ENCODE measurements around the gene VWF.
A peak's percentile ranks its signal among the peaks of the same experiment; 100 is the strongest.

The VWF gene

DNA sequence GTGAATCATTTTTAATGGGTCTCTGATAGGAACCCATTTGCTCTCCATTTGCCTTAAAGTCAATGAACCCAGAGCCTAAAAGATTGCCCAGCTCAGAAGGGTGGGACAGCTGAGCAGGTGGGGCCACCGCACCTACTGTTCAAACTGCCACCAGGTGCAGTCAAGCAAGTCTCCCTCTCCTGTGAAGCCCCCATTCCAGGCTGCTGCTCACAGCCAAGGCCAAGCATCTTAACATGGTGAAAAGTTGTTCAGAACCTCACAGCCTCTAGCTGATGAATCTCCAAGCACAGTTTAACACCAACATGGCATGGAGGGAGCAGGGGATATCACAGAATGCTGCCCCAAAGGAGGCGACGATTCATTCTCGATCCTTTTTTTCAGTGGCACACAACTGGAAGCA lies 209.0 kb downstream of the VWF start:
- no peak for DNase-seq (ENCODE audit: low read depth)
- TF ChIP-seq, protein P1, sequence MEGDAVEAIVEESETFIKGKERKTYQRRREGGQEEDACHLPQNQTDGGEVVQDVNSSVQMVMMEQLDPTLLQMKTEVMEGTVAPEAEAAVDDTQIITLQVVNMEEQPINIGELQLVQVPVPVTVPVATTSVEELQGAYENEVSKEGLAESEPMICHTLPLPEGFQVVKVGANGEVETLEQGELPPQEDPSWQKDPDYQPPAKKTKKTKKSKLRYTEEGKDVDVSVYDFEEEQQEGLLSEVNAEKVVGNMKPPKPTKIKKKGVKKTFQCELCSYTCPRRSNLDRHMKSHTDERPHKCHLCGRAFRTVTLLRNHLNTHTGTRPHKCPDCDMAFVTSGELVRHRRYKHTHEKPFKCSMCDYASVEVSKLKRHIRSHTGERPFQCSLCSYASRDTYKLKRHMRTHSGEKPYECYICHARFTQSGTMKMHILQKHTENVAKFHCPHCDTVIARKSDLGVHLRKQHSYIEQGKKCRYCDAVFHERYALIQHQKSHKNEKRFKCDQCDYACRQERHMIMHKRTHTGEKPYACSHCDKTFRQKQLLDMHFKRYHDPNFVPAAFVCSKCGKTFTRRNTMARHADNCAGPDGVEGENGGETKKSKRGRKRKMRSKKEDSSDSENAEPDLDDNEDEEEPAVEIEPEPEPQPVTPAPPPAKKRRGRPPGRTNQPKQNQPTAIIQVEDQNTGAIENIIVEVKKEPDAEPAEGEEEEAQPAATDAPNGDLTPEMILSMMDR (IDR thresholded peaks at IDR 0.05; ENCODE audit: low read depth, low read length, missing control alignments) = no peak
- H3K4me3 ChIP-seq (ENCODE audit: low read depth, low read length) = no peak overlapping the region

DNA sequence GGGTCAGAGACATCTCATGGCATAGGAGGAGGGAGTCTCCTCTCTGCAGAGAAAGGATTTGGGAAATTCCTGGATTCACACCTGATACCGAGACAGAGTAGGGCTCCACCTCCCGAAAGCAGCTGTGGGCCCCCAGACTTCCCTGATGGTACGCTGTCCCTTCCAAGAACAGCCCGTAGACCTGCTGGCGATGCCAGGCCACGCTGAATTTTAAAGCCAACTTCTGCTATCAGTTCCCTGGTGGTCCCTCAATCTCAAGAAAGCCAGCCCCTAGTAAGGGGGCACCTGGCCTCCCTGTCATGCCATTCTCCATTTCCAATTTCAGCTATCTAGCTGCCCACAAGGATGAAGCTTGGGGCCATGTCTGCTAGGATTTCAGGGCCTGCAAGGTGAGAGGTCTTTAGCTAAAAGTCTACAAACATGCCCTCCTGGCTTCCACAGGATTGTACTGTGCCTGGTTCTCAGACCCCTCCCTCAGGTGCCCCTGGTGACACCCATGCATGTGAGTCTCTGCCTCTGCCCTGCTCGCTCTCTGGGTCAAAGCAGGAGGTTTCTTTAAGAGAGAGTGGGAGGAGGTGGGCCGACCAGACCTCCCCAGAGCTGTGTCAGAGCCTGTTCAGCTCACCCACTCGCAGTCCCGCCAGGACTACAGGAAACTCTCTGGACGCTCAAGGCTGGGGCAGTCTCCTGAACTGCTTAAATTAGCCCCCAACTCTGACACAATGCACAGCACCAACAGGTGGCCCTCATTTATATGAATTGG lies 209.9 kb downstream of the VWF start:
- TF ChIP-seq, protein P1 (IDR thresholded peaks at IDR 0.05; ENCODE audit: low read depth, low read length, missing control alignments) = no peak

DNA sequence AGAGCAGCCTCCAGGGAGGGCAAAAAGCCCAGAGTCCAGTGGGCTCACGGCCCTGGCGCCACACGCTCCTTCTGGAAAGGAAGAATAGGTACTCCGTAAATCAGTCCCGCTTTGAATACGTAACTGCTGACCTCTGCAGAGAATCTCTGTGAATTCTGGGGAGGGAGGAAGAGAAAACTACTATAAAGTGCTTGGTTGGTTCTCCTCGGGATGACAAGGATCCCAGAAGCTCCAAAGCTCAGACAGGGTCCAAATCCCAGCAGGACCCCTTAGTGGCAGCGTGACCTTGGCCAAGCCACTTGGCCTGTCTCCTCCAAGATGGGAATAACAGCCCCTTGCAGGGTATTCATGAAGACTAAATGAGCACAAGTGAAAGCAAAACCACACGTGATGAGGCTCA lies 211.1 kb downstream of the VWF start:
- TF ChIP-seq, protein P1 (IDR thresholded peaks at IDR 0.05; ENCODE audit: low read depth, low read length, missing control alignments) = no peak
- no peak overlapping the region for H3K4me3 ChIP-seq (ENCODE audit: low read depth, low read length)
- DNase-seq (ENCODE audit: low read depth) = no peak

More for the DNA sequence above, 209.9 kb downstream of the VWF start:
- H3K4me3 ChIP-seq (ENCODE audit: low read depth, low read length) = no peak overlapping the region
- DNase-seq (ENCODE audit: low read depth) = no peak

DNA sequence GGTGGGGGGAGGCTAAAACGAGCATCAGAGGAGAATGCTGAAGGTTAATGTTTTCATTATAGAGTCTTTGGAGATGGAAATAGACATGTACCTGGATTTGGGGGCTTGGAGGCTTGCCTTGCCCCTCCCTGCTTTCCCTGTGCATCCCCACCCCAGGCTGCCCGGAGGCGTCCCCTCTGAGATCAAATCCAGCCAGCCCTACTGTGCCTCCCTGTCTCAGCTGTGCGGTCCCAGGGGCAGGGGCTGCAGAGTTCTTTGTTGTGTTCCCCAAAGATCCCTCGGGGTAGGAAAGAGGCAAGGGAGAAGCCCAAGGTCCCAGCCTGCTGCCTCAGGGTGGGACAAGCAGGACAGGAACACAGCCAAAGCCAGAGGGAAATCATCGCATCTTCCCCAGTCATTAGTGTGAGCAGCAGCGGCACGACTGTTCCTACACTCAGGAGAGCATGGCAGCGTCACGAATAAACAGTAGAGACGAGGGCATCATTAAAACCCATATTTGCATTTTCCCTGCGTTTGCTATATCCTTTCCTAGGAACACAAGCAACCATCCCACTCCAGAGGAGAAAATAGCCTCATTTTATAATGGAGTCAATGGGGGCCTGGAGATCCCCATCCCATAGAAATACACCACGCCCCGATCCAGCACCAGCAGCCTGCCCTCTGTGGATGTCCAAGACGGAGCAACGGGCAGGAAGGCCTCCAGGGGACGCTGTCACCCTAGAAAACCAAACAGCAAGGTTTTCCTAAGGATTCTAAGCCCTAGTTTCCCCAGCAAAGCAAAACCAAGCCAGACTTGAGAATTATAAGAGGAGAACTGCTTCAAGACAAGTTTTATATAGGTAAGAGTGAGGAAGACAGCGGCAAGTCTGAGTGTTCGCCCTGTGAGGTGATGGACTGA lies 211.8 kb downstream of the VWF start:
- H3K4me3 ChIP-seq (ENCODE audit: low read depth, low read length) = no peak overlapping the region
- TF ChIP-seq, protein P1 (IDR thresholded peaks at IDR 0.05; ENCODE audit: low read depth, low read length, missing control alignments) = peak; percentile 48
- no peak for DNase-seq (ENCODE audit: low read depth)

DNA sequence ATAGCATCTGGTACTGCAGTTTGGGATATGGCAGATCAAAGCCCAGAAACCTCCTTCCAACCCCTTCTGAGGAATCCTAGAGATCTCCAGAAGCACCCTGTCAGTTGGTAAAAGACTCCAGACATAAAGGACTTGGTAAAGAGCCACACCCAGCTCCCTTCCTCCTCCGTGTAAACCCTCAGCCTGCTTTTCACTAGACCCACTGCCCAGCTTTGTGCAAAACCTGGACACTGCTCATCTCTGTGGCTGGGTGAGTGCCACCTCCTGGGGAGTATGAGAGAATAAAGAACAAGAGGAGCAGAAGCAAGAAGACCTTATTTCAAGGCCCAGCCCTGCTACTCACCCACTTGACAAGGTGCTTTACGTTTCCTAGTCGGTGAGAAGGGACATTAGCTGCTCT lies 212.5 kb downstream of the VWF start:
- TF ChIP-seq, protein P1 (IDR thresholded peaks at IDR 0.05; ENCODE audit: low read depth, low read length, missing control alignments) = no peak
- H3K4me3 ChIP-seq (ENCODE audit: low read depth, low read length) = no peak overlapping the region
- DNase-seq (ENCODE audit: low read depth) = no peak

DNA sequence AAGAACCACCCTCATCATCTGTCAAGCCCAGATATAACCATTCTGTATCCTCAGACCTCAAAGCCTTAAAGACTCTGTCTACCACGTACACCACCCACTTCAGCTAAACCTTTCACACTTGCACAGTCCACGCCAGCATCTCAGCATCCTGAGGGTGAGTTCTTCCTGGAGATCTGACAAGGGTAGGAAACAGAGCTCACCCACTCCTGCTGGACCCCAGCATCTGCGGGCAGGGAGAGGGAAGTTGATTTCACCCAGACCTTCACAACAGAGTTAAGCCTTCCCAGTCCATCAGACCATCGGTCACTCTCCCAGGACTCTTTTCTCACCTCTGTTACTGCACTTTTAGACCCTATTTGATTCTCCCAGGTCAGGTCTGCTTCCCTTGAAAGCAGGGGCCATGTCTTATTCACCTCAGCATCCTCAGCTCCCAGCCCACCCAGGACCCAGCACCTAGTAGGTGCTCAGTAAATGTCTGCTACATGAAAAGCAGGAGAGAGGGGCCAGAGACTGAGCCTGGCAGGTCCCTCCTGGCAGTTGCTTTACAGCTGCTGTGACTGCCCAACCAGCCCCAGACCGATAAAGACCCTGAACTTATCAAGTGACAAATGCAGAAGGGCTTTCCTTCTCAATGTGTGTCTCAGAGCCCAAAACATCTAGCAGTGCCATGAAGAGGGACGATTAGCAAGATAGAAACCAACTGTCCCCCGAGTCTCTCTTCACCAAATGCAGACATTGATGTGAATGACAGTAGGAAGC lies 213.5 kb downstream of the VWF start:
- H3K4me3 ChIP-seq (ENCODE audit: low read depth, low read length) = no peak overlapping the region
- DNase-seq (ENCODE audit: low read depth) = no peak
- TF ChIP-seq, protein P1 (IDR thresholded peaks at IDR 0.05; ENCODE audit: low read depth, low read length, missing control alignments) = no peak
